HG03469 (cell line): ENCODE results near the gene TREML2.
A peak's percentile ranks its signal among the peaks of the same experiment; 100 is the strongest.
"Not testable (repeated sequence)": the region's sequence is repeated elsewhere in the genome, so short reads cannot be mapped to it uniquely, and the experiment has no call there.

Experiments
- ATAC-seq: cut with Tn5 transposase; IDR thresholded peaks from one replicate; pipeline ENCODE4 v1.9.1; 2021; ENCODE audit warnings: mild to moderate bottlenecking, moderate library complexity, moderate number of reproducible peaks; ENCODE audit not compliant: unreplicated experiment

TREML2 gene

GRCh38 chr6:41209547-41210320 is 8.8 kb upstream of the TREML2 start:
- no peak for ATAC-seq

GRCh38 chr6:41208439-41209106 is 7.6 kb upstream of the TREML2 start:
- ATAC-seq = no peak

GRCh38 chr6:41204156-41204555 is 3.2 kb upstream of the TREML2 start:
- ATAC-seq = no peak

DNA sequence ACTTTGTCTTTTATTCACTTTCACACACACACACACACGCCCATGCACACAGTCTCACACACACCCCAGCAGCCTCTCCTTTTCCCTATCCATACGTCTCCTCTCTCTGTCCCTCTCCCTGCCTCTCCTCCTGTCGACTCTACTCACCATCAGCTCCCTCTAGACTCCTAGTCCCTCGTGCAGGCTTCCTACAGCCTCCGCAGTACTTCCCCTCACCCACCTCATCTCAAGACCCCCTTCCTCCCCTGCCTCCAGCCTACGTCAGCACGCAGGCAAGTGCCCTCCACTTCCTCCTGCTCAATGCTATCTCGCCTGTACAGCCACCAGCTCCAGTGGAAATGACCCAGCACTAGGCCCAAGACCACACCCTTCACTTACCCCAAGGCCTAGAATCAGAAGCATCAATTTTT is 820 bp upstream of the TREML2 start:
- no peak for ATAC-seq

- no peak for ATAC-seq
Measured at GRCh38 chr6:41200296-41200900, 551 bp downstream of the TREML2 start.

GRCh38 chr6:41199552-41200246 is 1.2 kb downstream of the TREML2 start:
- ATAC-seq = no peak

DNA sequence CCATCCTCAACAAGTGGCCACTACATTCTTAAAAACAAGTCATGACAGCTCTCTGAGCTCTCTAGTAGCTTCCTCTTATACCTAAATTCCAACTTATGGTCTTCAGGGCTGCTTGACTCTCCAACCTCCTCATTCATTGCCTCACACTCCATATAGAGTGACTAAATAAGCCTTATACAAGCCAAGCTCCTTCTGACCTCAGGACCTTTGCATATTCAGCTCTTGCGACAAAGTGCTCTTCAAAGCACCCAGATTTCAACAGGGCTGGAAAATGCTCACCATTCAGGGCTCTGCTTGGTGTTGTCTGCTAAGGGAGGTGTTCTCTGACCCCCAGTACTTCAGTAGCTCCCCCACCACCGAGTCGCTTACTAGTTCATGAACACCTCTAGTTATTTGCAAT is 3.7 kb downstream of the TREML2 start:
- no peak for ATAC-seq

DNA sequence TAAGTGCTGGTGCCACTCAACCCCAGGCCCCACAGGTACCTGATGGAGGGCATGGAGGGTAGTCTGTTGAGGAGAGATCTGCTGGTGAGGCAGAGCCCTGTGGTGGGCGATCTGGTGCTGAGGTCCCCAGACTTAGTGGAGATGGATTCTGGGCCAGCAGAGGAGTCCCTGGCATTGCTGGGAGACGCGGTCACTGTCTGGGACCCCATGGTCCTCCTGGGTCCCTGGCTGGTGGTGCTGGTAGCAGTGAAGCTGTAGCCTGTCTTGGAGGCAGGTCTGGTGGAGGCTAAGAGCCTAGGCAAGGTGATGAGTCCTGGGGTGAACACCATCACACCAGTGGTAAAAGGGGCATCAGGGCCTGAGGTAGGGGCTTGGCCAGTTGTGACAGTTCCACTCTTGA is 6.6 kb downstream of the TREML2 start:
- ATAC-seq = no peak

- no peak for ATAC-seq
Measured at GRCh38 chr6:41193884-41194283, 7.1 kb downstream of the TREML2 start.

DNA sequence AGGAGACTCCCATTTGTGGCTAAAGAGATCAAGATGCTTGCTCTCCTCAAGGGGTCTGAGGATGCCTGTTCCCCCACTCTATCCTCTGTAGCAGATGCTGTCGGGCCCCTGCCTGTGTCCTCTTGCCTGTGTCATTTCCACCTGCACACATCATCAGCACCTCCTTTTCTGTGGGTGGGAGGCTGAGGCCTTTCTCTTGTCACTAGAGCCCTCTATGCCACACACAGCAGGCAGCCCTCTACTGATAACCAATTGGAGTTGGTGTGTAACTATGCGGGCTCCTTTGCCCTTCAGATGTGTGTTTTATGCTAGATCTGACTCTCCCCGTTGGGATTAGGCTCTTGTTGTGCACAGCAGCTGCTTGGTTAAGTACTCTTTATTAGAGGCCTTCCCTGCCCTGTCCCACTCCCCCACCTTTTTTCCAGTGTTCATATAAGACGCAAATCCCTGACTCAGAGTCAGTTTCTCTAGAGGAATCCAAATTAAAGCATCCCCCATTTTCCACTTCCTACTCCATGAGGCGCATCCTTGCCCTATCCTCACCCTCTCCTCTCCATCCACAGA is 7.7 kb downstream of the TREML2 start:
- ATAC-seq = no peak

DNA sequence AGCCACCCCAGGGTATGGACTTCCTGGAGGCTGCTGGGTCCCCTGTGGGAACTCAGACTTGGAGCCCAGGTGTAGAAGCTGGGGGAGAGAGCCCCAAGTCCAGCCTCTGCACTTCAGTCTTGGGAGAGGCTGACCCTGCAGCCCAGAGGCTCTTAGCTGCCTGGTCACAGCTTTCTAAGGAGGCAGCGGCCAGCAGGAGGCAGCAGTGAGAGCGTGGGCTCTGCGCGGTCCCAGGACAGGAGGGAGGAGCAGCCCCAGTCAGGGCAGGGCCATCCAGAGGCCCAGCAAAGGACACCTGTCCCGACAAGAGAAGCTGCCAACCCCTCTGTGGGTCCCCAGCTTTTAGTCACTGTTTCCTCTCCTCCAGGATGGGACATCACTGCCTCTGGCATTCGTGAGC is 9.4 kb downstream of the TREML2 start:
- ATAC-seq = no peak

GRCh38 chr6:41190791-41191190 is 10.2 kb downstream of the TREML2 start:
- ATAC-seq = no peak

DNA sequence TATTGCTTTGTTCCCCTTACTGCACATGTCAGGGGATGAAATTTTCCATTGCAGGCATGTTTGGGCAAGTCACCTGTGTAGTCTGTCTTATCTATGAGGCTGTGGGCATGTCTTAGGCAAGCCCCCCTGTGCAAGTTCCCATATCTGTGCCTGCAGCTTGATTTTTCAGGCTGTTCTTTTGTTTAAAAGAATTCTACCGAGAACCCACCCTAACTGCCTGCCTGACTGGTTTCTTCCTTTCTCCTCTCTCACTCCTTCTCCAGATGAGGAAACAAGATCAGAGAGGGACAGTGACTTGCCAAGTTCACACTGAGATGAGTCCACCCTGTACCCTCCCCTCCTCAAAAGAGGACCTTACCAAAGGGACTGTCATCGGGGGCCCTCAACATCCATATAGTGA is 11.0 kb downstream of the TREML2 start:
- no peak for ATAC-seq

- not testable (repeated sequence) for ATAC-seq
Measured at GRCh38 chr6:41189046-41189445, 11.9 kb downstream of the TREML2 start.

DNA sequence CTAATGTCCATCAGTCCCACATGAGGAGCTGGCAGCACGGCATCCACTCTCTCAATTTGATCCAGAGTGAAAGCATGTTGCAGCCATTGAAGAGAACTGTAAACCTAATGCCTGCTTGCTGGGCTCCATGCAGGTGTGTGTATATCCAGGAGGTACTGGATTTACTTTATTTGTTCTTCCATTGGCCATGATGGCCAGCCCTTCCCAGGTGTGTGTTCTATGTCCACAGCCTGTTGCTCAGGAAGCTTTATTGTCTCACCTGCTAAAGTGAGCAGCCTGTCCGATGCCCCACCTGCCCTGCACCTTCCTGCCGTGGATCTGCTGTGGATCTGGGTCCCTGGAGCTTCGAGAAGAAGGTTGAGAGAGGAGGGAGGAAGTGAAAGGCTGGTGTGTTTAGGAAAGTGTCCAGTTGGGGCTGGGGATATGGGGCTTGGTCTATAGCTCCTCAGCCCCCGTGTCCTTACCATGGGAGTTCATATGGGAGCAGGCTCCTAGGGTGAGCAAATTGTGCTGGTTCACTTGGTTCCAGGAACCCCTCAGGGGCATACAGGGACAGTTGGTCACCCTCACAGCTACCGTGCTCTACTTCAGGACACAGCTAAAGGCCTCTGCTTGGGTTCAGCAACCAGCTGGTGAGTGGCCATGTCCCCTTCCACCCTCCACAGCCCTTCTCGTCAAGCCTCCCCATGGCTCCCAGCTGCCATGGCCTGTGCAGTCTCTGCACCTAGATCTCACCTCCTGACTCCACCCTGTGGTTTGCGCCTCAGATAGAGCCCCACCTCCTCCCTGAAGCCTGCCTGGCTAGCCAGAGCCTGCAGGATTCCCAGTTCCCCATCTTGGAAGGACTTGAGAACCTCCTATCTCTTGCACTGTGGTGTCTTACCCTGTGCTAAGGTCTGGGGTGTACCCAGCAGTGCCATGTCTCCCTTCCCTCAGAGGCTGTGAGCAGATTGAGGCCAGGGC is 12.7 kb downstream of the TREML2 start:
- no peak for ATAC-seq

DNA sequence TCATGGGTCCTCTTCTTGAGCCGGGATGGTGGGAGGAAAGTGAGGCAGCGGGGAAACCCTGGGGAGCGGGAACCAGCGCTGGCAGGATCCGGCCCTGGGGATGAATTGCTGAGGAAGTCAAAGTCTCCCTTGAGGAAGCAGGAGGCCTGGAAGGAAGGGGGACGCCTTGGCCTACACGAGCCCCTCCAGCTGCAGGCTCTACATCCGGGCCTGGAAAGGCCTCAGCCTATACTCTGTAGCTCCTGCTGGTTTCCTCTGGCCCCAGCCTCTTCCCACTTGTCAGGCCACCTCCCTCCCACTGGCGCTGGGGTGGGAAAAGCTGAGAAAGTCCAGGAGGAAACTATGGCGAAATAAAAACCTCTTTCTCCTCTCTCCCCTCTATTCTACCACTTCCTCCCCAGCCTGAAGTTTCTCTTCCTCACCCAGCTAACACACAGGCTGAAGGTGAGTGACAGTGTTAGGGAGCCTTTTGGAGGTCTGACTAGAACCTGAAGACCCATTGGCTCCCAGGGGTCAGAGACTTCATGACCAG is 14.9 kb downstream of the TREML2 start:
- no peak for ATAC-seq

- no peak for ATAC-seq
Measured at GRCh38 chr6:41184761-41185160, 16.2 kb downstream of the TREML2 start.

- ATAC-seq = peak; percentile 69
Measured at GRCh38 chr6:41182069-41183034, 18.6 kb downstream of the TREML2 start.

- no peak for ATAC-seq
Measured at GRCh38 chr6:41181566-41181965, 19.4 kb downstream of the TREML2 start.
